HCT116 (cell line): ENCODE data around the gene CENPX. TPM values are rescaled to one million over a fixed set of nuclear protein-coding genes. Genes with fewer than 3 reads are reported as not detected.

ENCODE experiments used
- ATAC-seq: fragments of 200-7000 bp; cut with Tn5 transposase; 2 replicates; pipeline ENCODE4 v1.9.1; 2020; ENCODE audit warnings: mild to moderate bottlenecking, moderate library complexity
- BruUV-seq: library from RNA; stranded (reverse); fragments of 400-500 nt; replicated peaks from 2 replicates; lab custom pipeline; 2021; lab: Mats Ljungman, UMichigan
- CTCF ChIA-PET: fragments of 300-600 bp; sonication (Branson Sonifier 250); formaldehyde crosslinking; loops from one replicate; lab custom pipeline; 2021; ENCODE audit warnings: antibody characterized with exemption; lab: Charles Lee
- POLR2A ChIA-PET: fragments of 300-600, 350-600 bp; sonication (Branson Sonifier 250); formaldehyde crosslinking; loops from one replicate; lab custom pipeline; 2021; ENCODE audit warnings: antibody characterized with exemption; lab: Charles Lee
- RAD21 ChIA-PET, 2 experiments: fragments of 300-600 bp; sonication (Branson Sonifier 250); formaldehyde crosslinking; loops; one replicate each; lab custom pipeline; 2023; ENCODE audit warnings: low total read pairs in 2 of 2; ENCODE audit not compliant: uncharacterized antibody in 2 of 2, unreplicated experiment in 2 of 2, low non-redundant PET in 1 of 2; lab: Charles Lee
- DNase-seq: peaks from one replicate; pipeline ENCODE4 v3.0.0-alpha.2; 2010; ENCODE audit warnings: low read depth, low spot score
- H2AFZ ChIP-seq: fragments of 200-600 bp; shearing (Covaris generic), sonication (generic); 2 replicates; pipeline ENCODE4 v1.6.1; 2017; ENCODE audit warnings: low read depth, mixed run types, mixed read lengths, antibody characterized with exemption, low read length; ENCODE audit not compliant: poor library complexity, severe bottlenecking
- H3K27ac ChIP-seq: 2 replicates; pipeline ENCODE4 v1.5.1; 2012; ENCODE audit warnings: low read depth, low read length
- H3K27me3 ChIP-seq: fragments of 200-600 bp; sonication (generic); 2 replicates; pipeline ENCODE4 v1.6.1; 2016; ENCODE audit warnings: mixed run types, low read length, mixed read lengths; ENCODE audit not compliant: insufficient read depth
- H3K36me3 ChIP-seq, 2 experiments: fragments of 200-500 bp in 1 of 2; fragments of 200-600 bp in 1 of 2; sonication (Bioruptor generic) in 1 of 2; sonication (generic) in 1 of 2; 2 replicates each; pipeline versions ENCODE4 v1.5.1 to v1.6.1; 2014 to 2016; ENCODE audit warnings: low read length in 2 of 2, inconsistent platforms in 1 of 2, mixed read lengths in 1 of 2, mixed run types in 1 of 2; ENCODE audit not compliant: insufficient read depth in 2 of 2, control insufficient read depth in 1 of 2
- H3K4me1 ChIP-seq, 2 experiments: fragments of 200-600 bp in 1 of 2; sonication (generic) in 1 of 2; 2 replicates each; pipeline versions ENCODE4 v1.5.1 to v1.6.1; 2012 to 2017; ENCODE audit warnings: low read length in 2 of 2, inconsistent platforms in 1 of 2, mild to moderate bottlenecking in 1 of 2, mixed read lengths in 1 of 2, mixed run types in 1 of 2, moderate library complexity in 1 of 2; ENCODE audit not compliant: insufficient read depth in 2 of 2, control insufficient read depth in 1 of 2
- H3K4me2 ChIP-seq: fragments of 200-600 bp; sonication (generic); 2 replicates; pipeline ENCODE4 v1.6.1; 2017; ENCODE audit warnings: mixed run types, low read length, mixed read lengths
- H3K4me3 ChIP-seq, 2 experiments: fragments of 200-600 bp in 1 of 2; sonication (generic) in 1 of 2; replicated peaks in 1 of 2; 2 replicates each; pipeline ENCODE4 v1.5.1; 2011 to 2016; ENCODE audit warnings: low read length in 2 of 2, control low read depth in 1 of 2, low read depth in 1 of 2, mild to moderate bottlenecking in 1 of 2, mixed read lengths in 1 of 2, mixed run types in 1 of 2
- H3K79me2 ChIP-seq: fragments of 200-600 bp; sonication (generic); 2 replicates; pipeline ENCODE4 v1.6.1; 2017; ENCODE audit warnings: mild to moderate bottlenecking, mixed run types, low read length, moderate library complexity, mixed read lengths; ENCODE audit not compliant: insufficient read depth
- H3K9ac ChIP-seq: fragments of 200-600 bp; sonication (generic); 2 replicates; pipeline ENCODE4 v1.6.1; 2016; ENCODE audit warnings: low read length, mixed read lengths
- H3K9me2 ChIP-seq: fragments of 200-600 bp; sonication (generic), shearing (Covaris generic); 2 replicates; pipeline ENCODE4 v1.6.1; 2017; ENCODE audit warnings: mixed run types, mild to moderate bottlenecking, moderate library complexity; ENCODE audit not compliant: insufficient read depth
- H3K9me3 ChIP-seq, 2 experiments: fragments of 200-500 bp in 1 of 2; fragments of 200-600 bp in 1 of 2; sonication (Bioruptor generic) in 1 of 2; sonication (generic) in 1 of 2; 2 replicates each; pipeline ENCODE4 v1.6.1; 2014 to 2017; ENCODE audit warnings: low read length in 2 of 2, mixed read lengths in 2 of 2, inconsistent platforms in 1 of 2, low read depth in 1 of 2, mild to moderate bottlenecking in 1 of 2, mixed run types in 1 of 2, moderate library complexity in 1 of 2; ENCODE audit not compliant: control insufficient read depth in 1 of 2, insufficient read depth in 1 of 2
- H4K20me1 ChIP-seq: fragments of 200-600 bp; sonication (generic), shearing (Covaris generic); 2 replicates; pipeline ENCODE4 v1.6.1; 2017; ENCODE audit warnings: mixed run types, mild to moderate bottlenecking, moderate library complexity; ENCODE audit not compliant: insufficient read depth
- CBX3 ChIP-seq: IDR thresholded peaks from 2 replicates; pipeline ENCODE4 v1.6.1; 2012; ENCODE audit warnings: low read depth
- CEBPB ChIP-seq: IDR thresholded peaks from 2 replicates; pipeline ENCODE4 v1.6.1; 2012; ENCODE audit warnings: low read depth
- EGR1 ChIP-seq: IDR thresholded peaks from 2 replicates; pipeline ENCODE4 v1.6.1; 2012; ENCODE audit warnings: low read depth
- ELF1 ChIP-seq: IDR thresholded peaks from 2 replicates; pipeline ENCODE4 v1.6.1; 2012; ENCODE audit warnings: low read depth, borderline replicate concordance
- EZH2 ChIP-seq: fragments of 200-600 bp; sonication (generic); IDR thresholded peaks from 2 replicates; pipeline ENCODE4 v1.6.1; 2017; ENCODE audit warnings: antibody characterized with exemption, mixed run types
- EZH2phosphoT487 ChIP-seq: fragments of 200-600 bp; IDR thresholded peaks from 2 replicates; pipeline ENCODE4 v1.6.1; 2018; ENCODE audit warnings: antibody characterized with exemption, borderline replicate concordance
- FOSL1 ChIP-seq: IDR thresholded peaks from 2 replicates; pipeline ENCODE4 v1.6.1; 2012; ENCODE audit warnings: low read depth
- JUND ChIP-seq: IDR thresholded peaks from 2 replicates; pipeline ENCODE4 v1.6.1; 2012
- POLR2A ChIP-seq: IDR thresholded peaks from 2 replicates; pipeline ENCODE4 v1.7.0; 2011; ENCODE audit warnings: borderline replicate concordance; ENCODE audit not compliant: insufficient read depth, insufficient read length; ENCODE audit errors: extremely low read depth
- POLR2AphosphoS5 ChIP-seq: IDR thresholded peaks from 2 replicates; pipeline ENCODE4 v1.6.1; 2011; ENCODE audit warnings: mild to moderate bottlenecking, low read depth, low read length, moderate library complexity
- SIN3A ChIP-seq: IDR thresholded peaks from 2 replicates; pipeline ENCODE4 v1.6.1; 2012; ENCODE audit warnings: low read depth
- SP1 ChIP-seq: IDR thresholded peaks from 2 replicates; pipeline ENCODE4 v1.6.1; 2012; ENCODE audit warnings: low read depth
- SRF ChIP-seq: IDR thresholded peaks from 2 replicates; pipeline ENCODE4 v1.6.1; 2012; ENCODE audit warnings: low read depth
- TCF7L2 ChIP-seq: IDR thresholded peaks from 2 replicates; pipeline ENCODE4 v1.7.0; 2011; ENCODE audit warnings: borderline replicate concordance, inconsistent platforms; ENCODE audit not compliant: insufficient read depth, insufficient read length; ENCODE audit errors: extremely low read depth
- YY1 ChIP-seq: IDR thresholded peaks from 2 replicates; pipeline ENCODE4 v1.6.1; 2011; ENCODE audit warnings: low read length, low read depth, moderate library complexity, mild to moderate bottlenecking; ENCODE audit not compliant: insufficient replicate concordance; ENCODE audit errors: extremely low read depth
- ZFX ChIP-seq: fragments of 450-650 bp; IDR thresholded peaks from 2 replicates; pipeline ENCODE4 v1.6.1; 2017
- intact Hi-C: fragments of 100-400 bp; cut with micrococcal nuclease; formaldehyde crosslinking; loops from 2 replicates; pipeline ENCODE4 v1.10.0; 2022
- total RNA-seq: library from RNA; stranded (reverse); gene quantifications from one replicate; pipeline ENCODE4 v1.2.1, GENCODE V29; 2021; ENCODE audit not compliant: unreplicated experiment
- TF ChIP-seq, protein P1 (sequence below), 3 experiments: fragments of 200-600 bp in 1 of 3; sonication (generic) in 1 of 3; IDR thresholded peaks in 2 of 3; conservative IDR thresholded peaks in 1 of 3; 2 replicates each; pipeline ENCODE4 v1.5.1; 2012 to 2017; ENCODE audit warnings: low read depth in 2 of 3, low read length in 2 of 3, antibody characterized with exemption in 1 of 3, borderline replicate concordance in 1 of 3, control low read depth in 1 of 3, mild to moderate bottlenecking in 1 of 3, mixed read lengths in 1 of 3, mixed run types in 1 of 3, moderate library complexity in 1 of 3; ENCODE audit not compliant: insufficient read depth in 1 of 3
- TF ChIP-seq, protein P2 (sequence below): IDR thresholded peaks from 2 replicates; pipeline ENCODE4 v1.6.1; 2012
- TF ChIP-seq, protein P3 (sequence below): IDR thresholded peaks from 2 replicates; pipeline ENCODE4 v1.6.1; 2012; ENCODE audit warnings: low read depth

CENPX gene
- total RNA-seq, 1 experiment from 2014 or later, result 184 TPM

DNA sequence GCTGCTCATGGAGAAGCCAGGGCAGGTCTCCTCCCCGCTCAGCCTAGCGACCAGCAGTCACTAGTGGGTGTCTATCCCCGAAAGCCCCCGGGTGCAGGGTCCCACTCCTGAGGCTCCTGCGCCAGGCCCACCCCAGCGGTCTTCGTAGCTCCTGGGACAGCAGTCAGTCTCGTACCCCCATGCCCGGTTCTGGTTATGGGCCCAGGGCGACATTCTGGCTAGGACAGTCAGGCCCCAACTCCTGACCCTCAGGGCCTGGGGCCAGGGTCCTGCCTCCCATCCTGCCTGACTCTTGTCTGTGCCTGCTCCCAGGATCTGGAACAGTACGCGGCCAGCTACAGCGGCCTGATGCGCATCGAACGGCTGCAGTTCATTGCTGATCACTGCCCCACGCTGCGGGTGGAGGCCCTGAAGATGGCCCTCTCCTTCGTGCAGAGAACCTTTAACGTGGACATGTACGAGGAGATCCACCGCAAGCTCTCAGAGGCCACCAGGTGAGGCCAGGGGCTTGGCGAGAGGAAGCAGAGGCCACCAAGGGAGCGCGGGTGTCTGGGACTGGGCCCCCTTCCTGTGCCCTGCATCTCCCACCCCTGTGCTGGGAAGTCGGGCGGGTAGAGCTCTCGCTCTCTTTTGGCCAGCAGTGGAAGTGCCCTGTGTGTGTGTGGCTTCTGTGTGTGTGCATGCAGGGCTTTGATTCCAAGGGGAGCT is 31.0 kb upstream of the CENPX start:
- Histone ChIP-seq H3K27ac (no peak overlapping the region; the same call in 1 of the 2 replicates), H3K9ac (peak overlapping the region; percentile 89; the same call in 1 of the 2 replicates), H3K27me3 (no peaks in the 10 kb centered on the region), H3K4me2 (peak overlapping the region; percentile 89), H3K9me2 (no peaks in the 10 kb centered on the region), H3K4me1 (peaks cover 13 to 34% of the 10 kb centered on the region in 2 experiments; a peak in 3 of 4 replicates), H3K36me3 (peaks cover 13 to 49% of the 10 kb centered on the region in 2 experiments; a peak in 3 of 4 replicates), H2AFZ (no peak overlapping the region), H4K20me1 (no peaks in the 10 kb centered on the region; the same call in 1 of the 2 replicates), H3K79me2 (peaks cover 41% of the 10 kb centered on the region), H3K9me3 (no peaks in the 10 kb centered on the region), H3K4me3 (peak overlapping the region in 1 of 2 experiments; percentile 99; a peak in 2 of 4 replicates)
- no peak for DNase-seq
- intact Hi-C loops, result no loop called here
- ChIA-PET RAD21 (interaction anchor here in 1 of 2 experiments (1.2 kb wide), 1 partner anchor 23 kb away, joined by 3 read pairs; no protein-coding TSS in a partner anchor), POLR2A (no interaction called here), CTCF (interaction anchor here (0.8 kb wide), 1 partner anchor 16 kb away, joined by 3 read pairs; the partner anchor contains the start of gene DCXR)
- no TSS peak for BruUV-seq
- ATAC-seq, result no peak
- TF ChIP-seq ZFX (no peak), POLR2A (no peak), TCF7L2 (no peak), EGR1 (no peak), EZH2phosphoT487 (no peak), JUND (no peak), YY1 (no peak), SRF (no peak), ELF1 (no peak), CEBPB (no peak), SP1 (no peak), CBX3 (no peak), EZH2 (no peak), POLR2AphosphoS5 (no peak), SIN3A (no peak), FOSL1 (no peak)
- TF ChIP-seq, protein P1, sequence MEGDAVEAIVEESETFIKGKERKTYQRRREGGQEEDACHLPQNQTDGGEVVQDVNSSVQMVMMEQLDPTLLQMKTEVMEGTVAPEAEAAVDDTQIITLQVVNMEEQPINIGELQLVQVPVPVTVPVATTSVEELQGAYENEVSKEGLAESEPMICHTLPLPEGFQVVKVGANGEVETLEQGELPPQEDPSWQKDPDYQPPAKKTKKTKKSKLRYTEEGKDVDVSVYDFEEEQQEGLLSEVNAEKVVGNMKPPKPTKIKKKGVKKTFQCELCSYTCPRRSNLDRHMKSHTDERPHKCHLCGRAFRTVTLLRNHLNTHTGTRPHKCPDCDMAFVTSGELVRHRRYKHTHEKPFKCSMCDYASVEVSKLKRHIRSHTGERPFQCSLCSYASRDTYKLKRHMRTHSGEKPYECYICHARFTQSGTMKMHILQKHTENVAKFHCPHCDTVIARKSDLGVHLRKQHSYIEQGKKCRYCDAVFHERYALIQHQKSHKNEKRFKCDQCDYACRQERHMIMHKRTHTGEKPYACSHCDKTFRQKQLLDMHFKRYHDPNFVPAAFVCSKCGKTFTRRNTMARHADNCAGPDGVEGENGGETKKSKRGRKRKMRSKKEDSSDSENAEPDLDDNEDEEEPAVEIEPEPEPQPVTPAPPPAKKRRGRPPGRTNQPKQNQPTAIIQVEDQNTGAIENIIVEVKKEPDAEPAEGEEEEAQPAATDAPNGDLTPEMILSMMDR (IDR thresholded peaks at IDR 0.05 in 2 of 3, conservative IDR thresholded peaks at IDR 0.05 in 1 of 3; ENCODE audit: borderline replicate concordance in 1 of 3, insufficient read depth in 1 of 3, low read depth in 2 of 3, low read length in 2 of 3), result no peak
- TF ChIP-seq, protein P2, sequence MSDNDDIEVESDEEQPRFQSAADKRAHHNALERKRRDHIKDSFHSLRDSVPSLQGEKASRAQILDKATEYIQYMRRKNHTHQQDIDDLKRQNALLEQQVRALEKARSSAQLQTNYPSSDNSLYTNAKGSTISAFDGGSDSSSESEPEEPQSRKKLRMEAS, result no peak
- TF ChIP-seq, protein P3, sequence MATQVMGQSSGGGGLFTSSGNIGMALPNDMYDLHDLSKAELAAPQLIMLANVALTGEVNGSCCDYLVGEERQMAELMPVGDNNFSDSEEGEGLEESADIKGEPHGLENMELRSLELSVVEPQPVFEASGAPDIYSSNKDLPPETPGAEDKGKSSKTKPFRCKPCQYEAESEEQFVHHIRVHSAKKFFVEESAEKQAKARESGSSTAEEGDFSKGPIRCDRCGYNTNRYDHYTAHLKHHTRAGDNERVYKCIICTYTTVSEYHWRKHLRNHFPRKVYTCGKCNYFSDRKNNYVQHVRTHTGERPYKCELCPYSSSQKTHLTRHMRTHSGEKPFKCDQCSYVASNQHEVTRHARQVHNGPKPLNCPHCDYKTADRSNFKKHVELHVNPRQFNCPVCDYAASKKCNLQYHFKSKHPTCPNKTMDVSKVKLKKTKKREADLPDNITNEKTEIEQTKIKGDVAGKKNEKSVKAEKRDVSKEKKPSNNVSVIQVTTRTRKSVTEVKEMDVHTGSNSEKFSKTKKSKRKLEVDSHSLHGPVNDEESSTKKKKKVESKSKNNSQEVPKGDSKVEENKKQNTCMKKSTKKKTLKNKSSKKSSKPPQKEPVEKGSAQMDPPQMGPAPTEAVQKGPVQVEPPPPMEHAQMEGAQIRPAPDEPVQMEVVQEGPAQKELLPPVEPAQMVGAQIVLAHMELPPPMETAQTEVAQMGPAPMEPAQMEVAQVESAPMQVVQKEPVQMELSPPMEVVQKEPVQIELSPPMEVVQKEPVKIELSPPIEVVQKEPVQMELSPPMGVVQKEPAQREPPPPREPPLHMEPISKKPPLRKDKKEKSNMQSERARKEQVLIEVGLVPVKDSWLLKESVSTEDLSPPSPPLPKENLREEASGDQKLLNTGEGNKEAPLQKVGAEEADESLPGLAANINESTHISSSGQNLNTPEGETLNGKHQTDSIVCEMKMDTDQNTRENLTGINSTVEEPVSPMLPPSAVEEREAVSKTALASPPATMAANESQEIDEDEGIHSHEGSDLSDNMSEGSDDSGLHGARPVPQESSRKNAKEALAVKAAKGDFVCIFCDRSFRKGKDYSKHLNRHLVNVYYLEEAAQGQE, result no peak
